Measurements from ENCODE around the gene SYNCRIP.
"Not testable (repeated sequence)": the region's sequence is repeated elsewhere in the genome, so short reads cannot be mapped to it uniquely, and the experiment has no call there.

SYNCRIP gene

DNA sequence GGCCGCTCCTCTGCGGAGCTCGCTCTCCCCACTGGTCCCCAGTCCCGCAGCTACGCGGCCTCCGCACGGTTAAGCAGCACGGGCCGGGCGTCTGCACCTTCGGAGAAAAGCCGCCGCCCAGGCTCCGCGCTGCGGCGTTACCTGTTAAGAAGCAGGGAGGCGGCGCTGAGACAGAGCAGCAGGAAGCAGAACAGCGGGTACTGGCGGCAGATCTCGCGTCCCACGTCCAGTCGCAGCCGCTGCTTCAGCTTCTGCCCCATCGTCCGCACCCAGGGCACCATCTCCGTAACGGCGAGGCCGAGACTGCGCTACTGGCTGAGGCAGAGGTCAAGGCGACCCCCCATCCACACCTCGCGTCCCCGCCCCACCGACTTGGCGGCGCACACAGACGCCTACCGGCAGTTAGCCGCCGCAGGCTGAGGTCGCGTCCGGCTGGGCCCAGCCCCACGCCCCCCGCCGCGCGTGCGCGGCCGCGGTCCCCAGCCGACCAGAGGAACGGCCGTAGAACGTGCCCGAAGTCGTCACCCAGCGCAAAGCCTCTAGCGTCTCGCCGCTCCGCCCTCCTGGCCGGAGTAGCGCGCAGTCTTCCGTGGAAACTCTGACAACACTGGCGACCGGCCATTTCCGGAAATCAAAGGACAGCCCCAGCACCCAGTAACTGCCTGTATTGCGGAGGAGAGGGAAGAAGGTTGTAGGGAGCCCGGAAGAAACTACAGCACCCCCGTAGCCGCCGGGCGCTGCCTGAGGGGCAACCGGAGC lies 49.1 kb downstream of the SYNCRIP start, which contains the start of gene SNX14:
TSS of gene SNX14 (minus strand) at position 421 of the 759 bp plus-strand sequence. CDS start at position 281, 140 bp downstream.
- DNase-seq, result peak; percentile 96

DNA sequence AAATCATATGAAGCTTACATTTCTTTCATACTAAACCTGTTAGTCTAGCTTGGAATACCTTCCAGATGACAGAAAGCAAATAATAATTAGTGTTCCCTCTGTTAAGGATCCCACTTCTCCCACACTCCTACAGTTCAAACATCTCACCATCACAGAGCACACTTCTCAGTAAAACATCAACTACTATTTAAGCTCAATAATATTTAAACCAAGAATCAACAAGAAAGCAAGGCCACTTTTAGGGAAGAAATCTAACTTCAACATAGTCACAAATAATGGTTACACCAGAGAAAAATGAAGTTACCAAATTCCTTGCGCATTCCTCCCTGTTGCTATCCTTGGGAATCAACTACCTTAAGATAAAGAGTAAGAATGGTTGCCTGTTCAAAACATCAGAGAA lies 50.7 kb downstream of the SYNCRIP start:
- DNase-seq, result no peak

DNA sequence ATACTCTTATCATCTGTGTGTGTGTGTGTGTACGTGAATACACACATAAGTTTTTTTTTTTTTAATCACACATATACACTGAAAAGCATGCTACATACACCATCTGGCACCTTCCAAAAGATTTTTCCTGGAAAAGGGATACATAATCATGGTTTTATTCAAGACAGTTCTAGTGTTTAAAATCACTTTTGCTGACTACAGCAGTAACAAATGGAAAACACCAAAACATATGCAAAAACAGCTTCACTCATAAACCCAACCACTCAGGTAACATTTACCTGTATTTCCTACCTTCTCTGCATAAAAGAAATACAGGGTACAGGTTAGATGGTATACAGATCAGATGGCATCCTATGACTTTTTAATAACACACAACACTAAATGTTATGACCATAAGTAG lies 51.5 kb downstream of the SYNCRIP start:
- DNase-seq, result no peak

DNA sequence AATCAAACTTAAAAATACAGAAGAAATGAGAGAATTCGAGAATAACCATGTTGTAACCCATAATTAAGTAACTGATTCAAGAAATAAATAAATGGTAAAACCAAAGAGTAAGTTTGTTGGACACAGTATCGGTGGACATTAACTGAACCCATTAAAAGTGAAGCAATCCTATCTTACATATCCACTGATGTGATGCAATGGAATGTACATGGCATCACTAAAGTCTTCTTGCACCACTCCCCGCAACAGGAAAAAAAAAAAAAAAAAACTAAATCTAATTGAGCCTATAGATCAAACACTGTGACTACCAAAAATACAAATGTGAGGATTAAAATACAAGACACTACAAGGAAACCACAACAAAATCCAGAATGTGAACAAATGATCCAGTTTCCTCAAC lies 56.9 kb downstream of the SYNCRIP start:
- DNase-seq, result no peak

DNA sequence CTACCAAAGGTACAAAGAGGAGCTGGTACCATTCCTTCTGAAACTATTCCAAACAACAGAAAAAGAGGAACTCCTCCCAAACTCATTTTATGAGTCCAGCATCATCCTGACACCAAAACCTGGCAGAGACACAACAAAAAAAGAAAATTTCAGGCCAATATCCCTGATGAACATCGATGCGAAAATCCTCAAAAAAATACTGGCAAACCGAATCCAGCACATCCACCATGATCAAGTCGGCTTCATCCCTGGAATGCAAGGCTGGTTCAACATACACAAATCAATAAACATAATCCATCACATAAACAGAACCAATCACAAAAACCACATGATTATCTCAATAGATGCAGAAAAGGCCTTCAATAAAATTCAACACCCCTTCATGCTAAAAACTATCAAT lies 59.9 kb downstream of the SYNCRIP start:
- not testable (repeated sequence) for DNase-seq

DNA sequence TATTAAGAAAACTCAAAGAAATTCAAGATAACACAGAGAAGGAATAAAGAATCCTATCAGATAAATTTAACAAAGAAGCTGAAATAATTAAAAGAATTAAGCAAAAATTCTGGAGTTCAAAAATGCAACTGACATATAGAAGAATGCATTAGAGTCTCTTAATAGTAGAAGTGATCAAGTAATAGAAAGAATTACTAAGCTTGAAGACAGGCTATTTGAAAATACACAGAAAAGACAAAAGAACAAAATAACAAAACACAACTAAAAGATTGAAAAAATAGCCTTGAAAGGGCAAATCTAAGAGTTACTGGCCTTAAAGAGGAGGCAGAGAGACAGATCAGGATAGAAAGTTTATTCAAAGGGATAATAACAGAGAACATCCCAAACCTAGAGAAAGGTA lies 61.1 kb downstream of the SYNCRIP start:
- DNase-seq, result no peak

DNA sequence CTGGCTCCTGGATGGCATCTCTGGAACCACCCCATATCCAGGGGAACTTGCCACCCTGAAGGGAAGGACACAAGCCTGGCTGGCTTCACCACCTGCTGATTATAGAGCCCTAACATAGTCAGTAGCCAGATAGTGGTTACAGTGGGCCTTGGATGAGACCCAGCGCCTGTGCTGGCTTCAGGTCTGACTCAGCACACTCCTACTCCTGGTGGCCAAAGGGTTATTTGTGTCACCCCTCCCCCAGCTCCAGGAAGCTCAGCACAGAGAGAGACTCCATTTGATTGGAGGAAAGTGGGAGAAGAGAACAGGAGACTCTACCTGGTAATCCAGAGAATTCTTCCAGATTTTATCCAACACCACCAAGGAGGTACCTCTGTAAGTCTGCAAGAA lies 61.8 kb downstream of the SYNCRIP start:
- DNase-seq, result peak; percentile 74

DNA sequence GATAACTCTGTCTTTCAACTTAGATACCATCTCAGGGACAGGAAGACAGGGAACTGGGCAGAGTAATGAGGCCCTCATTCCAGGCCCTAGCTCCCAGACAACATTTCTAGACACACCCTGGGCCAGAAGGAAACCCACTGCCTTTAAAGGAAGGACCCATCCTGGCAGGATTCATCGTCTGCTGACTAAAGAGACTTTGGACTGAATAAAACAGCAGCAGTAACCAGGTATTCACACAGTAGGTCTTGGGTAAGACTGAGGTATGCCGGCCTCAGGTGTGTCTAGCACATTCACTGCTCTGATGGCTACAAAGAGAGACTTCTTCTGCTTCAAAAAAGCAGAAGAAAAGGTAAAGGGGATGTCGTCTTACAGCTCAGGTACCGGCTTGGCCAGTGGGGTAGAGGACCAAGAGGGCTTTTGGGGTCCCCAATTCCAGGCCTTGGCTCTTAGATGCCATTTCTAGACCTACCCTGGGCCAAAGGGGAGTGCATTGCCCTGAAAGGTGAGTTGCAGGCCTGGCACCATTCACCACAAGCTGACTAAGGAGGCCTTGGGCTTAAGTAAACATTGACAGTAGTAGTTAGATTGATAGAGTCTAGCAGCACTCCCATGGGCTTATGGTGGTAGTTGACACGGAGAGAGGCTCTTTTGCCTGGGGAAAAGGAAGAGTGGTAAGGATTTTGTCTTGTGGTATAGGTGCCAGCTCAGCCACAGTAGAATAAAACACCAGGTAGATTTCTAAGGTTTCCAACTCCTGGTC lies 62.4 kb downstream of the SYNCRIP start:
- no peak for DNase-seq

DNA sequence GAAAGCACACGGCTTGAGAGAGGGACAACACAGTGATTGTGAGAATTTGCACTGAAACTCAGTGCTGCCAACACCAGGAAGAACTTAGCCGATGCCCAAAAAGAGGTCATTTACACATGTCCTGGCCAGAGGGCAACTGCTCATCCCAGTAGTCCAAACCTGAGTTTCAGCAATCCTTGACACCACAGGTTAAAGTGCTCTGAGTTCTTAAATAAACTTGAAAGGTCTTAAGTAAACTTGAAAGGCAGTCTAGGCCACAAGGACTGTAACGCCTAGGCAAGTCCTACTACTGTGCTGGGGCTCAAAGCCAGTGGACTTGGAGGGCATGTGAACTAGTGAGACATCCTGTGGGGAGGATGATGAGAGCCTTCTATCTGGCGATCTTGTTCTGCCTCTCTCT lies 63.1 kb downstream of the SYNCRIP start:
- no peak for DNase-seq

DNA sequence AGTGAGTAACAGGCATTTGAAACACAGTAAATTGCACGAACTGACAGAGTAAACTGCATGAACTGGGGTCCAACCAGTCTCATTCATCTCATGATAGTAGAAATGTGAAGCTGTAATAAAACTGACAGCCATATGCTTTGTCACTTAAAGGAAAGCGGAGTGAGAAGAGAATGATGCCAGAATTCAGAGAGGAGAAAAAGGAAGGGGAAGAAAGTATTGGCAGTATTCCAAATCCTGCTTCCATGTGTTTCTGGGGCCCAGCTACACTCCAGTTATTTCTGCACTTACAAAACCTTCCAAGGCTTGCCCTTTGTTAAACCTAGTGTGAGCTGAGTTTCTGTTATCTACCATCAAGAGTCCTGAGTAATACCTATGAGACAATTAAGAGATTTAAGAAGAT lies 66.2 kb downstream of the SYNCRIP start:
- DNase-seq, result no peak

DNA sequence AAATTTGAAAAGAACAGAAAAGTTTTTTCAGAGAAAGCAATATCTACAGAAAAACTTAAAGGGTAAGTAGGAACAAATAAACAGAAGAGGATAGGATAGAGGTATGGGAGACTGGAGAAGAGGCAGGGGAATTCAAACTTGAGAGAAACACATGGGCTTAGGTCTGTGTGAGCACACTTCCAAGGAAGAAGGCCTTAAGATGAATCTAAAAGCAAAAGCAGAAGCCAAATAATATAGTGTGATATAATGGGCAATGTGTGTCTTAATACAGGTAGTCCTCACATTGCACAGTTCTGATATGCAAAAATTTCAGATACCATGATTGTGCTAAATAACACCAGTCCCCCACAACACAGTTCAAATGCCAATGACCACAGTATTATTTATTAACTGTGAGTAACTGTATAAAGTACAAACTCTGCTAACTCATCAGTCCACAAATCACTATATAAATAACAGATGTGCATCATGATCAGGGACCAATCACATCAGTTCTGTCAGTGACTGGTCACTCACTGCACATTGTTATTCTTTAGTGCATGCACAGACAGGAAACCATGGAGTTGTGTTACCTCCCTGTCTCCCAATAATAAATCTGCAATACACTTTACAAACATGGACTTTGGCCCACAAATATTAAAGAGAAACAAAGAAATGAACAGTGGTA lies 67.6 kb downstream of the SYNCRIP start:
- peak; percentile 82 for DNase-seq

DNA sequence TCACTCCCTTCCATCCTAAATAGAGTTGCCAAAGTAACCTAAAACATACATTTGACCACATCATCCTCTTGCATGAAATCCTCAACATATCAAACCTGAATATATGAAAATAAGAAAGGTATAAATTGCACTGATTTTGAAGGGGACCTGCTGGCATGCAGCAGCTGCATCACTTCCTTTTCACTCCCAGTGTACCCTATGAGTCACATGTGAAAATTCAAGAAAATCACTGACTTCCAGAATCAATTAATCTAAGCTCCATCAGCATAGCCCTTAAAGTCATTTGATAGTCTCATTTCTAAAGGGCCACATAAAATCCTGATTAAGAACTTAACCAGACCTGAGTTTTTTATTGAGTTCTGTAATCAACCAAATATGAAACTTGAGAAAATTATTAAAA lies 73.4 kb downstream of the SYNCRIP start:
- peak; percentile 67 for DNase-seq

DNA sequence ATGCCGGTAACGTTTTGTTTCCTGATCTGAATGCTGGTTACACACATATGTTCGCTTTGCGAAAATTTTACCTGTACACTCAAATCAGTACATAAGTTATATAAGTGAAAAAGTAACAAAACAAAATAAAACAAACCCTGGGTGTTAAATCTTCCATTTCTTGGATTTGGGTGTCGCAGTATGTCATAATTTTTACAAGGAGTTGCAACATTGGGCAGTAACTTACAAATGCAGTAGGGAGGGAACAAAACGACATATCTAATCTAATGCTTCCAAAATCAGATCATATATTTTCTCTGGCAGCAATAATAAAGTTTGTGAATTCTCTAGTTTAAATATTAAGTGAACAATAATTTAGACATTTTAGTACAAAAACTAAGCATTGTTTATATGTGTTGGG lies 74.3 kb downstream of the SYNCRIP start:
- DNase-seq, result no peak

DNA sequence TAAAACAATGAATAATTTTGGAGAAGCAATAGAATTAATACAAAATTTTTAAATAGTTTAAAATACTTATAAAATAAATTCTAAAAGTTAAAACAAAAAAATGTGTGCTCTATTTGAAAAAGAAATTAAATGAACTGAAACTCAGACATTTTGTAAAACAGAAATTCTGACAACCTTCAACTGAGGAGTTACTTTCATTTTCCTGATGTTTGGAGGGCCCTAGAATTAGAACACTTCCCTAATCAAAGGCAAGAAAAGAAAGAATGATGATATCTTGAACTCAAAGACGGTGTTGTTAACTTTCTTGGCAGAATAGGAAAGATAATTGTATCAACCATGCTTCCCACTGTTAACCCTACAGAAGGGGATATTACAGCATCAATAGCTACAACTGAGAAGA lies 77.0 kb downstream of the SYNCRIP start:
- DNase-seq, result no peak

DNA sequence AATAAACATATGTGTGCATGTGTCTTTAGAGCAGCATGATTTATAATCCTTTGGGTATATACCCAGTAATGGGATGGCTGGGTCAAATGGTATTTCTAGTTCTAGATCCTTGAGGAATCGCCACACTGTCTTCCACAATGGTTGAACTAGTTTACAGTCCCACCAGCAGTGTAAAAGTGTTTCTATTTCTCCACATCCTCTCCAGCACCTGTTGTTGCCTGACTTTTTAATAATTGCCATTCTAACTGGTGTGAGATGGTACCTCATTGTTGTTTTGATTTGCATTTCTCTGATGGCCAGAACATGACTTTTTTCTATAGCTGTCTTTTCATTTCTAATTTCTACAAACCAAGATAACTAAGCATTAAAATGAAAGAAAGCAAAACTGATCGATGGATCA lies 78.5 kb downstream of the SYNCRIP start:
- DNase-seq, result not testable (repeated sequence)

Measured in HCEC 1CT (cell line).